Nephron (organoid): ENCODE results near the gene PRXL2A.

Experiments used
- H3K27ac Mint-ChIP-seq, 3 experiments: 2 replicates each; pipeline ENCODE4 v1.8.0; 2020; ENCODE audit warnings: mixed read lengths in 3 of 3, mild to moderate bottlenecking in 2 of 3, moderate library complexity in 1 of 3
- H3K27me3 Mint-ChIP-seq: 2 replicates; pipeline ENCODE4 v1.8.0; 2021; ENCODE audit warnings: low read depth, mild to moderate bottlenecking, moderate library complexity, mixed read lengths
- H3K36me3 Mint-ChIP-seq: 2 replicates; pipeline ENCODE4 v1.8.0; 2020; ENCODE audit warnings: low read depth, mixed read lengths
- H3K4me1 Mint-ChIP-seq: 2 replicates; pipeline ENCODE4 v1.8.0; 2020; ENCODE audit warnings: mixed read lengths
- H3K4me3 Mint-ChIP-seq, 3 experiments: 2 replicates each; pipeline ENCODE4 v1.8.0; 2020; ENCODE audit warnings: mild to moderate bottlenecking in 3 of 3, mixed read lengths in 3 of 3, moderate library complexity in 2 of 3
- H3K9me3 Mint-ChIP-seq: 2 replicates; pipeline ENCODE4 v1.8.0; 2020; ENCODE audit warnings: mixed read lengths
- TF ChIP-seq, protein P1 (sequence below), 3 experiments: fragments of 200-600 bp; sonication (generic); IDR thresholded peaks; one replicate each; pipeline ENCODE4 v1.5.0; 2021; ENCODE audit warnings: antibody characterized with exemption in 3 of 3; ENCODE audit not compliant: unreplicated experiment in 3 of 3

The PRXL2A gene

GRCh38 chr10:80421050-80421706 is 12.8 kb downstream of the PRXL2A start:
- TF ChIP-seq, protein P1, sequence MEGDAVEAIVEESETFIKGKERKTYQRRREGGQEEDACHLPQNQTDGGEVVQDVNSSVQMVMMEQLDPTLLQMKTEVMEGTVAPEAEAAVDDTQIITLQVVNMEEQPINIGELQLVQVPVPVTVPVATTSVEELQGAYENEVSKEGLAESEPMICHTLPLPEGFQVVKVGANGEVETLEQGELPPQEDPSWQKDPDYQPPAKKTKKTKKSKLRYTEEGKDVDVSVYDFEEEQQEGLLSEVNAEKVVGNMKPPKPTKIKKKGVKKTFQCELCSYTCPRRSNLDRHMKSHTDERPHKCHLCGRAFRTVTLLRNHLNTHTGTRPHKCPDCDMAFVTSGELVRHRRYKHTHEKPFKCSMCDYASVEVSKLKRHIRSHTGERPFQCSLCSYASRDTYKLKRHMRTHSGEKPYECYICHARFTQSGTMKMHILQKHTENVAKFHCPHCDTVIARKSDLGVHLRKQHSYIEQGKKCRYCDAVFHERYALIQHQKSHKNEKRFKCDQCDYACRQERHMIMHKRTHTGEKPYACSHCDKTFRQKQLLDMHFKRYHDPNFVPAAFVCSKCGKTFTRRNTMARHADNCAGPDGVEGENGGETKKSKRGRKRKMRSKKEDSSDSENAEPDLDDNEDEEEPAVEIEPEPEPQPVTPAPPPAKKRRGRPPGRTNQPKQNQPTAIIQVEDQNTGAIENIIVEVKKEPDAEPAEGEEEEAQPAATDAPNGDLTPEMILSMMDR (IDR thresholded peaks at IDR 0.05; ENCODE audit: unreplicated experiment in 3 of 3): no peak
- H3K27ac Mint-ChIP-seq: no peak overlapping the region
- no peak overlapping the region for H3K4me3 Mint-ChIP-seq
- H3K9me3 Mint-ChIP-seq: no peaks in the 10 kb centered on the region
- peaks cover 61% of the 10 kb centered on the region for H3K4me1 Mint-ChIP-seq
- no peaks in the 10 kb centered on the region for H3K27me3 Mint-ChIP-seq
- peaks cover 48% of the 10 kb centered on the region for H3K36me3 Mint-ChIP-seq

GRCh38 chr10:80421707-80422536 is 13.6 kb downstream of the PRXL2A start:
- H3K36me3 Mint-ChIP-seq: peaks cover 55% of the 10 kb centered on the region
- no peak overlapping the region for H3K4me3 Mint-ChIP-seq
- peaks cover 53% of the 10 kb centered on the region for H3K4me1 Mint-ChIP-seq
- no peaks in the 10 kb centered on the region for H3K27me3 Mint-ChIP-seq
- peak overlapping the region in 1 of 3 experiments; percentile 49 for H3K27ac Mint-ChIP-seq
- no peaks in the 10 kb centered on the region for H3K9me3 Mint-ChIP-seq
- TF ChIP-seq, protein P1 (IDR thresholded peaks at IDR 0.05; ENCODE audit: unreplicated experiment in 3 of 3): no peak

DNA sequence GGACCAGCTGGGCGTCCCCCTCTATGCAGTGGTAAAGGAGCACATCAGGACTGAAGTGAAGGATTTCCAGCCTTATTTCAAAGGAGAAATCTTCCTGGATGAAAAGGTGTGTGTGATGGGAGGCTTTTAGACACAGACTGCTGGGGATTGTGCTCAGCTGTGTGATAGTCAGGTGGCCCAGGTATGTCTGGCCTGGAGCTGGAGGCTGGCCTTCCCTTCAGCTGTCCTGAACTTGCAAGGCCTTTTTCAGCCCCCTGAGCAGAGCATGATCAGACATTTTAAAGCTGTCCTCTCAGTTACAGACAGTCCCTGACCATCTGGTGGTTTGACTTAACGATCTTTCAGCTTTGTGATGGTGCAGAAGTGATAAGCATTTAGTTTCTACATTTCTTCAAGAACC is 17.6 kb downstream of the PRXL2A start:
- Mint-ChIP-seq H3K27me3 (no peaks in the 10 kb centered on the region), H3K9me3 (no peaks in the 10 kb centered on the region), H3K4me1 (peaks cover 23% of the 10 kb centered on the region), H3K36me3 (peaks cover 78% of the 10 kb centered on the region), H3K27ac (no peak overlapping the region), H3K4me3 (no peak overlapping the region)
- TF ChIP-seq, protein P1 (IDR thresholded peaks at IDR 0.05; ENCODE audit: unreplicated experiment in 3 of 3): no peak

DNA sequence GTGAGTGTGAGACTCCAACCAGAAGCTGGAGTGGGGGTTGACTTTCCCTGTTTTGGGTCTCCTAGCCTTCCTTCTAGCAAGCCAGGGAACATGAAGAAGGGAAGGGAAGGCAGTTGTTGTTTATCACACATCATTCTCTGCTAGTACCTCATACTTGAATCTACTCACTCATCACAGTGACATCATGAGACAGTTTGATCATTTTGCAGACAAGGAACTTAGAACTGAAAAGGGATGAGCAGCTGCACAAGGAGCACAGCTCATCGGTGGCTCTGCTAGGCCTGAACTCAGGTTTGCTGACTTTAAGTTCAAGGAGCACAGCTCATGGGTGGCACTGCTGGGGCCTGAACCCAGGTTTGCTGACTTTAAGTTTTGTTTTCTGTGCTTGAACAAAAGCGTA is 19.2 kb downstream of the PRXL2A start:
- Mint-ChIP-seq H3K4me1 (peaks cover 17% of the 10 kb centered on the region), H3K27me3 (no peaks in the 10 kb centered on the region), H3K9me3 (no peaks in the 10 kb centered on the region), H3K27ac (no peak overlapping the region), H3K36me3 (peaks cover 77% of the 10 kb centered on the region), H3K4me3 (no peak overlapping the region)
- TF ChIP-seq, protein P1 (IDR thresholded peaks at IDR 0.05; ENCODE audit: unreplicated experiment in 3 of 3): no peak

DNA sequence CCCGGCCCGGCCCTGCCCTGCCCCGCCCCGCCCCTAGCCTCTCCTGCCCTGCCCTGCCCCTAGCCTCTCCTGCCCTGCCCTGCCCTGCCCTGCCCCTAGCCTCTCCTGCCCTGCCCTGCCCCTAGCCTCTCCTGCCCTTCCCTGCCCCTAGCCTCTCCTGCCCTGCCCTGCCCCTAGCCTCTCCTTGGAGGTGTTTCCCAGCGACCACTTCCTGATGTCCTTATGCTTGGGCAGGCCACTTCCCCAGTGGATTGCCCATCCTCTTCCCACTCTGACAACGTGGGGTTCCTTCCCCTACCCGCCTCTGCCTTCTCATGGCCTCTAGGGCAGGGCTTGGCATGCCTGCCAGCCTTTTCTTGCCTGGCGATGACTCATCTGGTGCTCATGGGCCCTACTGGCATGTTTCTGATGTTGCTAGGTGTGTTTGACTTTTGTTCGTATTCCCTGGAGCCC is 21.2 kb downstream of the PRXL2A start:
- H3K27me3 Mint-ChIP-seq: no peaks in the 10 kb centered on the region
- TF ChIP-seq, protein P1 (IDR thresholded peaks at IDR 0.05; ENCODE audit: unreplicated experiment in 3 of 3): no peak
- H3K36me3 Mint-ChIP-seq: peaks cover 76% of the 10 kb centered on the region
- no peaks in the 10 kb centered on the region for H3K9me3 Mint-ChIP-seq
- no peak overlapping the region for H3K27ac Mint-ChIP-seq
- no peak overlapping the region for H3K4me3 Mint-ChIP-seq
- H3K4me1 Mint-ChIP-seq: peaks cover 12% of the 10 kb centered on the region
